Effector memory CD8-positive, alpha-beta T cell (primary cell): ENCODE data around the gene ZNF185.
"Not testable (repeated sequence)": the region's sequence is repeated elsewhere in the genome, so short reads cannot be mapped to it uniquely, and the experiment has no call there.

Experiments
- ATAC-seq: fragments of 150-1000 bp; cut with Tn5 transposase; replicated peaks from 2 replicates; pipeline ENCODE4 v1.10.0; 2021; ENCODE audit warnings: mild to moderate bottlenecking, moderate library complexity
- DNase-seq, 3 experiments: peaks; one replicate each; pipeline ENCODE4 v3.0.0; 2021
- H3K27ac Mint-ChIP-seq, 2 donors: one replicate each; pipeline ENCODE4 v1.8.0; 2022; ENCODE audit warnings: mild to moderate bottlenecking in 2 of 2, mixed read lengths in 2 of 2, moderate library complexity in 2 of 2
- H3K27me3 Mint-ChIP-seq, 2 donors: one replicate each; pipeline ENCODE4 v1.8.0; 2022; ENCODE audit warnings: mixed read lengths in 2 of 2
- H3K36me3 Mint-ChIP-seq: one replicate; pipeline ENCODE4 v1.8.0; 2022; ENCODE audit warnings: mild to moderate bottlenecking, moderate library complexity, mixed read lengths; ENCODE audit not compliant: insufficient read depth
- H3K4me1 Mint-ChIP-seq, 2 donors: one replicate each; pipeline ENCODE4 v1.8.0; 2022; ENCODE audit warnings: low read depth in 2 of 2, mixed read lengths in 2 of 2
- H3K4me3 Mint-ChIP-seq, 2 donors: one replicate each; pipeline ENCODE4 v1.8.0; 2022; ENCODE audit warnings: mild to moderate bottlenecking in 2 of 2, mixed read lengths in 2 of 2, moderate library complexity in 2 of 2
- H3K9me3 Mint-ChIP-seq, 2 donors: one replicate each; pipeline ENCODE4 v1.8.0; 2022; ENCODE audit warnings: mixed read lengths in 2 of 2

The ZNF185 gene

DNA sequence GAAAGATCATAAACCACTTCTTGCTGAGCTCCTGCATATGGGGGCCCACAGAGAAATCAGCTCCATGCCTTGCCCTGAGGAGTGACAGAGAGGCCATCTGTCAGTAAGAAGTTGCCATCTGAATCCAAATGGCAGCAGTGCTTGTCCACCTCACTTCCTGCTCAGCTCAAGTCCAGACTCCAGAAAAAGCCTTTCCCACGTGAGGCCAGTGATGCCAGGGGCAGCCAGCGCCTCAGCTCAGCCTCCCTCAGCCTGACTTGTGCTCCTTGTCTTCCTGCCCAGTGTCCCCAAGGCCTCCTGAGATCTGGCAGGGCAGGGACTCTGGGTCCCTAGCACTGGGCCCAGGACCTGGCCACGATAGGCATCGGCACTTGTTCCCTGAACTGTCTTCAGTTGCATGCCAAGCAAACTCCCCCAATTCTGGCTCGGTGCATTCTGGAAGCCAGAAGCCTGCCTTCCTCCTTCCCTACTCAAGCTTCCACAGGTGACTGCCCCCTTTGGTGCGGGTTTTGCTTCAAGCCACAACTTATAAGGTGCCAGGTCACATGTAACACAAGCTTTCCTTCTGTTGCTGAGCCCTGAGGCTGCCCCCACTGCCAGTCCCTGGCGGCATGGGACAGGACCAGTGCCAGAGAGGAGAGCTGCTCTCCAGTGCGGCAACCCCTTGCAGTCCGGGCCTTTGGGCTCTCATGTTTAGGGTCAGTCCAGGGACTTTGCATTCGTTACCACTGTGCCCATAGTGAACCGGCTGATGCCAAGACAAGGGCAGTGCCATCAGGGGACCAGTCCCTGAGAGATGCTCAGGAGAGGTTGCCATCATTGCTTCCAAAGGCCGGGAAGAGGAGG is 2.2 kb downstream of the ZNF185 start:
- H3K4me1 Mint-ChIP-seq: no peaks in the 10 kb centered on the region
- H3K27me3 Mint-ChIP-seq: peaks cover 19 to 62% of the 10 kb centered on the region in 2 donors

GRCh38 chrX:152900937-152901445 is 3.1 kb downstream of the ZNF185 start:
- no peaks in the 10 kb centered on the region for H3K9me3 Mint-ChIP-seq
- no peak for ATAC-seq
- no peak overlapping the region for H3K27ac Mint-ChIP-seq
- no peak for DNase-seq
- H3K4me1 Mint-ChIP-seq: no peaks in the 10 kb centered on the region
- H3K36me3 Mint-ChIP-seq: no peaks in the 10 kb centered on the region
- H3K4me3 Mint-ChIP-seq: no peak overlapping the region
- peaks cover 15 to 53% of the 10 kb centered on the region in 2 donors for H3K27me3 Mint-ChIP-seq

More for the DNA sequence above, 2.2 kb downstream of the ZNF185 start:
- DNase-seq: no peak
- ATAC-seq: no peak
- Mint-ChIP-seq H3K4me3 (no peak overlapping the region), H3K27ac (no peak overlapping the region), H3K36me3 (no peaks in the 10 kb centered on the region), H3K9me3 (no peaks in the 10 kb centered on the region)

- no peak overlapping the region for H3K4me3 Mint-ChIP-seq
- H3K9me3 Mint-ChIP-seq: no peaks in the 10 kb centered on the region
- no peaks in the 10 kb centered on the region for H3K4me1 Mint-ChIP-seq
- peaks cover 6 to 46% of the 10 kb centered on the region in 2 donors for H3K27me3 Mint-ChIP-seq
- ATAC-seq (no peak), DNase-seq (no peak)
- no peak overlapping the region for H3K27ac Mint-ChIP-seq
- H3K36me3 Mint-ChIP-seq: no peaks in the 10 kb centered on the region
These were observed 4.1 kb downstream of the ZNF185 start for GRCh38 chrX:152901816-152902501.

GRCh38 chrX:152902502-152902820 is 4.6 kb downstream of the ZNF185 start:
- Mint-ChIP-seq H3K9me3 (no peaks in the 10 kb centered on the region), H3K4me1 (no peaks in the 10 kb centered on the region), H3K36me3 (no peaks in the 10 kb centered on the region), H3K4me3 (no peak overlapping the region), H3K27ac (no peak overlapping the region), H3K27me3 (peaks cover 6 to 48% of the 10 kb centered on the region in 2 donors)
- ATAC-seq (no peak), DNase-seq (no peak)

GRCh38 chrX:152903589-152903988 is 5.7 kb downstream of the ZNF185 start:
- no peak overlapping the region for H3K27ac Mint-ChIP-seq
- no peak overlapping the region for H3K4me3 Mint-ChIP-seq
- no peaks in the 10 kb centered on the region for H3K4me1 Mint-ChIP-seq
- ATAC-seq (no peak), DNase-seq (no peak)
- H3K9me3 Mint-ChIP-seq: no peaks in the 10 kb centered on the region
- no peaks in the 10 kb centered on the region for H3K36me3 Mint-ChIP-seq
- H3K27me3 Mint-ChIP-seq: peaks cover 6 to 47% of the 10 kb centered on the region in 2 donors

GRCh38 chrX:152904151-152905080 is 6.5 kb downstream of the ZNF185 start:
- Mint-ChIP-seq H3K4me3 (no peak overlapping the region), H3K4me1 (no peaks in the 10 kb centered on the region), H3K27ac (no peak overlapping the region), H3K27me3 (peaks cover 6 to 38% of the 10 kb centered on the region in 2 donors), H3K9me3 (no peaks in the 10 kb centered on the region), H3K36me3 (no peaks in the 10 kb centered on the region)
- ATAC-seq: peak; percentile 42
- DNase-seq: peak; percentile 3 to 14 (median 11)

GRCh38 chrX:152905081-152905420 is 7.2 kb downstream of the ZNF185 start:
- ATAC-seq: no peak
- H3K27ac Mint-ChIP-seq: no peak overlapping the region
- DNase-seq: no peak
- H3K27me3 Mint-ChIP-seq: peaks cover 6 to 32% of the 10 kb centered on the region in 2 donors
- no peaks in the 10 kb centered on the region for H3K4me1 Mint-ChIP-seq
- H3K4me3 Mint-ChIP-seq: no peak overlapping the region
- no peaks in the 10 kb centered on the region for H3K36me3 Mint-ChIP-seq
- H3K9me3 Mint-ChIP-seq: no peaks in the 10 kb centered on the region

- ATAC-seq (no peak), DNase-seq (no peak)
- Mint-ChIP-seq H3K9me3 (no peaks in the 10 kb centered on the region), H3K4me1 (no peaks in the 10 kb centered on the region), H3K27me3 (peaks cover 0 to 19% of the 10 kb centered on the region in 2 donors), H3K36me3 (no peaks in the 10 kb centered on the region), H3K4me3 (no peak overlapping the region), H3K27ac (no peak overlapping the region)
These were observed 9.3 kb downstream of the ZNF185 start for GRCh38 chrX:152907084-152907651.

DNA sequence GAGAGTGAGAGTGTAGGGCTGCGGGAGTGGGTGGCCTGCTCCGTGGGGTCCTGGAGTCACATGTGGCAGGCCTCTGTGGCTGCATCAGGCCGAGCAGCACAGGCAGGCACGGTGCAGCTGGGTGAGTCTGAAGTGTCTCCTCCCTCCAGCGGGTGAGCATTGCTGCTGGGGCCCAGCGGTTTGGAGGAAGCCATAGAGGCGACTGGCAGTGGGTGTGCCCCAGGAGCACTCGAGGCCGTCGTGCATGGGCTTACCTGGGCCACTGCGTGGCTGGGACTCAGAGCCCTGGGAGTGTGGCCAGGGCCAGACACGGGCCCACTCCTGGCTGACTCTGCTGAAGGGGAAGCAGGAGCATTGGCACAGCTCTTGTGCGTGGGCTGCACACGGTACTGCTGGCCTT is 10.6 kb downstream of the ZNF185 start:
- H3K4me1 Mint-ChIP-seq: no peaks in the 10 kb centered on the region
- no peaks in the 10 kb centered on the region for H3K36me3 Mint-ChIP-seq
- no peak overlapping the region for H3K27ac Mint-ChIP-seq
- peaks cover 0 to 10% of the 10 kb centered on the region in 2 donors for H3K27me3 Mint-ChIP-seq
- DNase-seq (no peak), ATAC-seq (no peak)
- no peaks in the 10 kb centered on the region for H3K9me3 Mint-ChIP-seq
- H3K4me3 Mint-ChIP-seq: no peak overlapping the region

DNA sequence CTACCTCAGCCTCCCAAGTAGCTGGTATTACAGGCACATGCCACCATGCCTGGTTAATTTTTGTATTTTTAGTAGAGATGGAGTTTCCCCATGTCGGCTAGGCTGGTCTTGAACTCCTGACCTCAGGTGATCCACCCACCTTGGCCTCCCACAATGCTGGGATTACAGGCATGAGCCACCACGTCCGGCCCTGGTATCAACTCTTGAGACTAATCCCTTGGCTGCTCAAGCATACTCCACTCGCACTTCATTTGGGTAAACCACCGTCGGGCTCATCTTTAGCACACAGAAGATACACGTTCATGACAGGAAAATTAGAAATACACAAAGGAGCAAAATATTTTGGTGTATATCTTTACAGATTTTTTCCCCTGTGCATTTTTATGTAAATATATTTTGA is 12.2 kb downstream of the ZNF185 start:
- ATAC-seq, H3K4me3 Mint-ChIP-seq, H3K4me1 Mint-ChIP-seq, H3K36me3 Mint-ChIP-seq, H3K9me3 Mint-ChIP-seq, DNase-seq, H3K27ac Mint-ChIP-seq: not testable (repeated sequence)
- H3K27me3 Mint-ChIP-seq: peaks cover 0 to 10% of the 10 kb centered on the region in 2 donors

DNA sequence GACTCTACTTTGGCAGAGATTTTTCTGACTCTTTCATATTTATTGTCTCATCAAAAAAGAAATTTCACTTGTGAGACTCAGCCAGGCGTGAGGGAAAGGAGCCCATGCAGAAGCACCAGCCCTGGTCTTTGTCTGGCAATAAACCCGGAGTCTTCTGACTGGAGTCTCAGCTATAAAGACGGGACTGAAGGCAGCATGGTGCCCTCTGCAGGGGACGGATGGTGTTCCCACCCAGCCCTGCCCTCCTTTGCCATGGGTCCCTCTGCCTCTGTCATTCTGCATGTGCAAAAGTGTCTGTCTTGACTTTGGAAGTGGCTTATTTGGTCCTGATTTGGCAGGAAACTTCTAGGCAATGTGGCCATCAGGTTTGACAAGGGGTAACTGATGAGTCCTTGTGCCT is 14.2 kb downstream of the ZNF185 start:
- Mint-ChIP-seq H3K27ac (no peak overlapping the region), H3K4me1 (no peaks in the 10 kb centered on the region), H3K36me3 (no peaks in the 10 kb centered on the region), H3K9me3 (no peaks in the 10 kb centered on the region), H3K4me3 (no peak overlapping the region), H3K27me3 (peaks cover 0 to 5% of the 10 kb centered on the region in 2 donors)
- DNase-seq (no peak), ATAC-seq (no peak)

DNA sequence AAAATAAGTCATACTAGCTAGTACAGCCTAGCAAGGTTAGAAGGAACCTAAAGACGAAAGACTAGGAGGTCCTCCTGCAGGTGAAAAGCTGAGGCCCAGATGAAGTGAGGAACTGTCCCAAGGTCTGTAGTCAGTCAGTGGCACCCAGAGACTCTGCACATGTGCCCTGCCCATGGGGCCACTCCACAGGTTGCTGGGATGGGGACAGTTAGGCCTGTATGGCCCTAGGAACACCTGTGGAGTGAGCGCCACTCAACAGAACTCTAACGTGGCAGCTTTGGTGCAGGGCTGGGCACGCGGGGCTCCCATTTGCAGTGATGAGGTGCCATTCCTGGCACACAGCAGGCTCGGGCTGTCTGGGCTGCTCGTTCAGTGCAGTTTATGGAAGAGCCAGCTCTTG is 14.8 kb downstream of the ZNF185 start:
- Mint-ChIP-seq H3K4me1 (no peaks in the 10 kb centered on the region), H3K9me3 (no peaks in the 10 kb centered on the region), H3K4me3 (no peak overlapping the region), H3K36me3 (no peaks in the 10 kb centered on the region), H3K27ac (no peak overlapping the region), H3K27me3 (peaks cover 0 to under 1% of the 10 kb centered on the region in 2 donors)
- DNase-seq (no peak), ATAC-seq (no peak)

- no peak overlapping the region for H3K27ac Mint-ChIP-seq
- H3K36me3 Mint-ChIP-seq: no peaks in the 10 kb centered on the region
- no peak for ATAC-seq
- H3K9me3 Mint-ChIP-seq: no peaks in the 10 kb centered on the region
- DNase-seq: no peak
- H3K27me3 Mint-ChIP-seq: no peaks in the 10 kb centered on the region
- no peak overlapping the region for H3K4me3 Mint-ChIP-seq
- H3K4me1 Mint-ChIP-seq: no peaks in the 10 kb centered on the region
These were observed 15.5 kb downstream of the ZNF185 start for GRCh38 chrX:152913346-152913745.
